ENCODE measurements around the gene JAG2.

JAG2 gene

DNA sequence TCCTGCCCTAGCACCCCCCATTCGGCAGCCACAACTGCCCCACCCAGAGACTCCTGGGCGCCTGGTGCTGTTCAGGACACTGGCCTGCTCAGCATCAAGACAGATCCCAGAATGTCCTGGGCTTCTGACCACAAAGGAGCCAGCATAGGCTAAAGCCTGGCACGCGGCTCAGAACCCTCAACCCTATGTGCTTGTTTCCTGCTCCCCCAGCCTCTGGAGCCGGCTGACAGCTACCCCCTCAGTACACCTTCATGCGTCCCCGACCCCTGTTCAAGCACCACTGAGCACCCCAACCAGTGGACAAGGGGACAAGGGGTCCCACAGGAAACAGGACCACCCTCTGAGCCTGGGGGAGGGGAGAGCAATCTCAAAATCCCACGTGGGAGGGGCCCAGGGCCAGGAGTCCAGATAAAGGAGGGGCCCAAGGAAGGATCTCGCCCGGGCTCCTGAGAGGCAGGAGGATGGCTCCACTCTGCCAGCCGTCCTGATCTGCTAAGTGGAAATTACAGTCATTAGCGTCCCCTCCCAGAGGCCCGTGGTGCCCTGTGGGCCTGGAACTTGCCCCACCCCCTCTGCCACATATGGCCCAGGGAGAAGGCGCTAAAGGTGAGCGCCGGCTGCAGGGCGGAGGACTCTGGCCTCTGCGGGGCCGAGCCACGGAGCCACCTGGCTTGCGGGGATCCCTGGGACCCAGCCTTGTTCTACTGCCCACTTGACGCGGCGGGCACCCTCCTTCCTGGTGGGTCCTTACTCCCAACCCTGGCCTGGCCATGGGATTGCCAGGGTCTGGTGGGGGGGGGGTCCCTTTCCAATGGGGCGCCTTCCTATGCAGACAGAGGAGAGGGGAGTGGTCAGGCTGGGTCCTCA, 76.2 kb downstream of the JAG2 start:
- FAIRE-seq (no peak), DNase-seq (ENCODE audit: insufficient read length, low spot score) (no peak)
- TF ChIP-seq POLR2A (IDR thresholded peaks at IDR 0.05; ENCODE audit: low read depth, low read length): no peak
- no peak for TF ChIP-seq PAX5 (IDR thresholded peaks at IDR 0.05; ENCODE audit: insufficient read depth, low read length, severe bottlenecking)

DNA sequence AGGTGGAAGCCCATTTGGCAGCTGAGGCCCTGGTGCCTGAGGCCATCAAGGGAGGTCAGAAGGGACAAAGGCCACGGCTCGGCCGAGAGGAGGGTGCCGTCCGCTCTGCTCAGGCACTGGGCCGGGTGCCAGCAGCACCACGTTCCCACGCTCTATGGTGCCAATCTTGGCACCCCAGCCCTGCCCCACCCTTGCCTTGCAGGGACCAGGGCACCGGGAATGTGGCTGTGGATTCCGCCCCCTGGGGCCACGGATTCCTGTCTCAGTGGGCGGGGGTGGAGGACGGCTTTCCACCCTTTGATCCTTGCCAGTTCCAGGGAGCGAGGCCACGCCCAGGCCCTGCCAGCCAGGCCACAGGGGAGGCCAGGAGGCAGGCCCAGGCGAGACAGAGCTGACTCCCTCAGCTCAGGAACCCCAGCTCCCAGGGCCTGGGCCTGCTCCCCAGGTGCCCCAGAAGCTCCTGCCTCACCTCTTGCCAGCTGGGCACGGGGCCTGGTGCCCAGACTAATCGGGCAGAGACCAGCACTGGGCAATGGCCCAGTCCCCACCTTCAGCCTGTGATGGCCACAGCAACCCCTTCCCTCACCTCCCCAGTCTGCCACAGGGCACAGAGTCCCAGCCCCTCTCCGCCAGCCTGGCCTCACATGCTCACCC, 76.9 kb downstream of the JAG2 start:
- DNase-seq (ENCODE audit: insufficient read length, low spot score) (no peak), FAIRE-seq (no peak)
- no peak for TF ChIP-seq PAX5 (IDR thresholded peaks at IDR 0.05; ENCODE audit: insufficient read depth, low read length, severe bottlenecking)
- TF ChIP-seq POLR2A (IDR thresholded peaks at IDR 0.05; ENCODE audit: low read depth, low read length): no peak
- no peak for TF ChIP-seq TAF1 (IDR thresholded peaks at IDR 0.05; ENCODE audit: low read depth, low read length)
- TF ChIP-seq SPI1 (IDR thresholded peaks at IDR 0.05; ENCODE audit: low read depth, low read length): no peak
- no peak for TF ChIP-seq POU2F2 (IDR thresholded peaks at IDR 0.05; ENCODE audit: low read depth, low read length)
- no peak for TF ChIP-seq POLR2AphosphoS5 (IDR thresholded peaks at IDR 0.05; ENCODE audit: low read depth, low read length)

DNA sequence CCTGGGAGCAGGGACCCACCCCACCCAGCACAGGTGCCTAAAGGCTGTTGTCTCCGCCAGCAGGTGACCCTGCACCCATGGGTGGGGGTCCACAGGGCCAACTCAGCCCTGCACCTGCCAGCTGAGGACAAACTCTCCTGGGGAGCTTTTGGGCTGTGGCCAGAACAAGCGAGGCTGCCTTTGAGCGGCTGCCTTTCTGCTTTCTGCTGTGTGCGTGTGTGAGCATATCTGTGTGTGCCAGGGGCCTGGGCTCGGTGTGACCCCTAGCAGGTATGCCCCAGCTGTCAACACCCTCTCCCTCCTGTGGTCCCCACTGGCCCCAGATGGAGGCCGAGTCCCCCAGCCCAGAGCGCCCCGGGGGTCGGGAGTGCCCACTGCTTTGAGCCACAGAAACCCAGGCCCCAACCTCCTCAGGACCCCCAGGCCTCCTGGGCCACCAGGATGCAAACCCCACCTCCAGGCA, 77.5 kb downstream of the JAG2 start:
- DNase-seq (ENCODE audit: insufficient read length, low spot score) (no peak), FAIRE-seq (no peak)
- TF ChIP-seq POLR2A (IDR thresholded peaks at IDR 0.05; ENCODE audit: low read depth, low read length) (no peak), SPI1 (IDR thresholded peaks at IDR 0.05; ENCODE audit: low read depth, low read length) (no peak), PAX5 (IDR thresholded peaks at IDR 0.05; ENCODE audit: insufficient read depth, low read length, severe bottlenecking) (no peak), TAF1 (IDR thresholded peaks at IDR 0.05; ENCODE audit: low read depth, low read length) (no peak), POLR2AphosphoS5 (IDR thresholded peaks at IDR 0.05; ENCODE audit: low read depth, low read length) (no peak), POU2F2 (IDR thresholded peaks at IDR 0.05; ENCODE audit: low read depth, low read length) (no peak)

Data from GM12891 (cell line).